HepG2 (cell line): ENCODE measurements around the gene AP2S1. TPM values are rescaled to one million over a fixed set of nuclear protein-coding genes. Genes with fewer than 3 reads are reported as not detected.

Experiments
- ATAC-seq: fragments of 200-7000 bp; cut with Tn5 transposase; 3 replicates; pipeline ENCODE4 v1.9.1; 2020; ENCODE audit warnings: mild to moderate bottlenecking, moderate library complexity
- BruUV-seq: library from RNA; stranded (reverse); fragments of 400-500 nt; replicated peaks from 2 replicates; lab custom pipeline; 2021; lab: Mats Ljungman, UMichigan
- CTCF ChIA-PET: fragments of 300-600 bp; formaldehyde crosslinking; extraction: SDS; loops from one replicate; lab custom pipeline; 2021; ENCODE audit warnings: low total read pairs, inconsistent platforms, low intra/inter-chr PET ratio; lab: Yijun Ruan, JAX
- POLR2A ChIA-PET: fragments of 350-600 bp; sonication (Branson Sonifier 250); formaldehyde crosslinking; loops from one replicate; lab custom pipeline; 2020; ENCODE audit warnings: antibody characterized with exemption, inconsistent platforms; lab: Yijun Ruan, JAX
- DNase-seq: peaks from one replicate; pipeline ENCODE4 v3.0.0-alpha.2; 2015; ENCODE audit warnings: low spot score
- FAIRE-seq: peaks from 3 replicates; lab custom pipeline; 2011; peaks lifted over from hg19 to GRCh38; lab: Jason Lieb, UNC
- H2AFZ ChIP-seq: one replicate; pipeline ENCODE4 v1.6.1; 2011; ENCODE audit warnings: low read length, inconsistent platforms
- H3K27ac ChIP-seq: fragments of 300-600 bp; 3 replicates; pipeline ENCODE4 v1.8.0; 2011; ENCODE audit warnings: mixed run types, mild to moderate bottlenecking, mixed read lengths, low read length, inconsistent platforms; ENCODE audit not compliant: insufficient read depth; ENCODE audit errors: extremely low read length
- H3K27me3 ChIP-seq, 2 experiments: fragments of 200-600 bp in 1 of 2; 2 replicates in 1 of 2; 3 replicates in 1 of 2; pipeline versions ENCODE4 v1.6.0 to v1.8.0; 2011; ENCODE audit warnings: low read length in 2 of 2, mild to moderate bottlenecking in 2 of 2, moderate library complexity in 2 of 2, inconsistent platforms in 1 of 2; ENCODE audit not compliant: insufficient read depth in 2 of 2, control insufficient read depth in 1 of 2
- H3K36me3 ChIP-seq, 2 experiments: fragments of 200-600 bp in 1 of 2; replicated peaks in 1 of 2; 2 replicates in 1 of 2; 3 replicates in 1 of 2; pipeline versions ENCODE4 v1.5.1 to v1.8.0; 2011; ENCODE audit warnings: low read length in 2 of 2, inconsistent platforms in 1 of 2; ENCODE audit not compliant: insufficient read depth in 2 of 2, control insufficient read depth in 1 of 2
- H3K4me1 ChIP-seq: 2 replicates; pipeline ENCODE4 v1.5.1; 2012; ENCODE audit warnings: low read length, inconsistent platforms; ENCODE audit not compliant: insufficient read depth
- H3K4me2 ChIP-seq: 2 replicates; pipeline ENCODE4 v1.6.0; 2011; ENCODE audit warnings: low read depth, low read length, inconsistent platforms
- H3K4me3 ChIP-seq, 3 experiments: fragments of 200-600 bp in 1 of 3; sonication (generic), shearing (Covaris generic) in 1 of 3; replicated peaks in 1 of 3; 2 replicates each; pipeline ENCODE4 v1.5.1; 2011 to 2016; ENCODE audit warnings: low read length in 3 of 3, inconsistent platforms in 2 of 3, low read depth in 2 of 3, mild to moderate bottlenecking in 2 of 3, control low read depth in 1 of 3, mixed read lengths in 1 of 3; ENCODE audit not compliant: insufficient read depth in 1 of 3
- H3K79me2 ChIP-seq: one replicate; pipeline ENCODE4 v1.6.1; 2011; ENCODE audit warnings: low read length, inconsistent platforms; ENCODE audit not compliant: insufficient read depth
- H3K9ac ChIP-seq: 2 replicates; pipeline ENCODE4 v1.6.0; 2011; ENCODE audit warnings: mild to moderate bottlenecking, low read depth, low read length, inconsistent platforms; ENCODE audit not compliant: insufficient read depth
- H3K9me3 ChIP-seq: 2 replicates; pipeline ENCODE4 v1.5.1; 2012; ENCODE audit warnings: mild to moderate bottlenecking, low read length
- H4K20me1 ChIP-seq: 2 replicates; pipeline ENCODE4 v1.6.0; 2011; ENCODE audit warnings: inconsistent platforms, mild to moderate bottlenecking, low read length, moderate library complexity; ENCODE audit not compliant: insufficient read depth
- ARID5B ChIP-seq: IDR thresholded peaks from 2 replicates; pipeline ENCODE4 v1.4.0; 2020; ENCODE audit warnings: mild to moderate bottlenecking, missing genetic modification reagents
- BORCS8-MEF2B ChIP-seq: sonication (generic); formaldehyde crosslinking; IDR thresholded peaks from 2 replicates; pipeline ENCODE4 v1.8.0; 2022; ENCODE audit warnings: mild to moderate bottlenecking, missing genetic modification reagents
- HOXA5 ChIP-seq: sonication (generic); formaldehyde crosslinking; IDR thresholded peaks from 2 replicates; pipeline ENCODE4 v1.4.0; 2020; ENCODE audit warnings: missing genetic modification reagents
- RARA ChIP-seq: IDR thresholded peaks from 2 replicates; pipeline ENCODE4 v1.6.1; 2016; ENCODE audit warnings: missing genetic modification reagents, missing compliant biosample characterization
- RXRB ChIP-seq: IDR thresholded peaks from 2 replicates; pipeline ENCODE4 v1.6.1; 2016; ENCODE audit warnings: borderline replicate concordance, missing genetic modification reagents, missing compliant biosample characterization
- TOE1 ChIP-seq: sonication (generic); formaldehyde crosslinking; IDR thresholded peaks from 2 replicates; pipeline ENCODE4 v1.4.0; 2020; ENCODE audit warnings: mild to moderate bottlenecking, missing genetic modification reagents
- ZNF572 ChIP-seq: sonication (generic); formaldehyde crosslinking; IDR thresholded peaks from 2 replicates; pipeline ENCODE4 v1.5.1; 2020; ENCODE audit warnings: mild to moderate bottlenecking, missing genetic modification reagents
- ZNF577 ChIP-seq: sonication (generic); formaldehyde crosslinking; IDR thresholded peaks from 2 replicates; pipeline ENCODE4 v1.4.0; 2020; ENCODE audit warnings: mild to moderate bottlenecking, low read depth, missing genetic modification reagents, borderline replicate concordance
- ZNF619 ChIP-seq: sonication (generic); formaldehyde crosslinking; IDR thresholded peaks from 2 replicates; pipeline ENCODE4 v1.4.0; 2020; ENCODE audit warnings: mild to moderate bottlenecking, missing genetic modification reagents
- ZNF652 ChIP-seq: IDR thresholded peaks from 2 replicates; pipeline ENCODE4 v1.6.1; 2016; ENCODE audit warnings: low read depth, borderline replicate concordance
- WGBS: methylation state at CpG from one replicate; pipeline ENCODE4 v1.1.6; 2017; ENCODE audit warnings: low lambda C conversion rate; 5-methylcytosine and 5-hydroxymethylcytosine counted together
- in situ Hi-C: cut with HindIII; loops from 2 replicates; pipeline ENCODE4 v1.10.0; 2017; ENCODE audit warnings: low pct_unique_long_range_greater_than_20kb; ENCODE audit not compliant: extremely low pct_ligation_motif_present
- intact Hi-C: fragments of 100-400 bp; cut with micrococcal nuclease; formaldehyde crosslinking; loops from one replicate; pipeline ENCODE4 v1.10.0; 2022; ENCODE audit not compliant: unreplicated experiment
- polyA plus RNA-seq, 8 experiments: library from polyadenylated mRNA; depleted of rRNA in 3 of 8; stranded (reverse) in 7 of 8; unstranded in 1 of 8; fragments of >200 nt; fragmentation: Illumina TruSeq in 4 of 8; extraction: Trizol in 4 of 8; gene quantifications; 2 replicates each; pipeline versions ENCODE4 v1.2.1 to v1.2.3, GENCODE V29; 2011 to 2016; ENCODE audit warnings: low read depth in 4 of 8, missing spikeins in 1 of 8, mixed read lengths in 1 of 8; ENCODE audit not compliant: insufficient read depth in 1 of 8
- total RNA-seq, 5 experiments: library from RNA; depleted of rRNA; stranded (reverse); fragments of >200 nt; fragmentation: Illumina TruSeq; extraction: Trizol; gene quantifications; 2 replicates each; pipeline ENCODE4 v1.2.3, GENCODE V29; 2016; ENCODE audit warnings: low read depth in 1 of 5
- TF ChIP-seq, protein P1 (sequence below): sonication (generic); formaldehyde crosslinking; IDR thresholded peaks from 2 replicates; pipeline ENCODE4 v1.8.0; 2023; ENCODE audit warnings: mild to moderate bottlenecking, missing genetic modification reagents
- TF ChIP-seq, protein P2 (sequence below), 2 experiments: sonication (generic) in 1 of 2; formaldehyde crosslinking in 1 of 2; IDR thresholded peaks; 2 replicates each; pipeline versions ENCODE4 v1.4.0 to v1.6.1; 2018 to 2020; ENCODE audit warnings: missing genetic modification reagents in 2 of 2, borderline replicate concordance in 1 of 2, low read depth in 1 of 2, mild to moderate bottlenecking in 1 of 2, missing biosample characterization in 1 of 2
- TF ChIP-seq, protein P3 (sequence below): sonication (generic); formaldehyde crosslinking; IDR thresholded peaks from 2 replicates; pipeline ENCODE4 v1.4.0; 2020; ENCODE audit warnings: mild to moderate bottlenecking, missing genetic modification reagents

Gene AP2S1
- total and polyA plus RNA-seq, 2 of the 13 experiments (the other 11 are each of a cell fraction or from before 2014, with no cell fraction given), result 45.2 to 86.1 TPM

DNA sequence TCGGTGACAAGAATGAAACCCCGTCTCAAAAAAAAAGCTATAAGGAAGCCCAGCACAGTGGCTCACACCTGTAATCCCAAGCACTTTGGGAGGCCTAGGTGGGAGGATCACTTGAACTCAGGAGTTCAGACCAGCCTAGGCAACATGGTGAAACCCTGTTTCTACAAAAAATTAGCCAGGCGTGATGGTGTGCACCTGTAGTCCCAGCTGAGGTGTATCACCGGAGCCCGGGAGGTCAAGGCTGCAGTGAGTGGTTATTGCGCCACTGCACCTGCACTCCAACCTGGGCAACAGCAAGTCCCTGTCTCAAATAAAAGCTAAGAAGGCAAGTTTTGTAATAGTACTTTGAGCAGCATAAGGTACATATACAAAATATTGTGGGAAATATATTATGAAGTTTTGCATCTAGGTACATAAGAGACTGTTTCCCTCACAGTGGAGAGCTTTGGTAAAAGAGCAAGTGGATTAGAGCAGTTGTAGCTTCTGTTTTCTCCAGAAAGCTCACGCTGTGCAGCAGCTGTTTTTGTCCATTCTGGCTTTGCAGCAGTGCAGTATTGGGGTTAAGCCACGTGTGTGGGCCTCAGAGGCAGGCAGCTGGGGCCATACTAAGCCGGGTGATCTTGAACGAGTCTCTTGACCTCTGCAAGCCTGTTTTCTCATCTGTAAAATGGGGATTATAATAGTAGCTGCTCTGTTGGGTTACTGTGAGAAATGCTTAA is 45.6 kb upstream of the AP2S1 start:
- Histone ChIP-seq H3K9me3 (no peaks in the 10 kb centered on the region), H3K27ac (peak overlapping the region; percentile 49), H3K36me3 (peaks cover 0 to 10% of the 10 kb centered on the region in 2 experiments; a peak in 1 of 5 replicates), H3K9ac (no peak overlapping the region), H3K4me1 (peaks cover 65% of the 10 kb centered on the region), H3K79me2 (peaks cover 91% of the 10 kb centered on the region), H3K4me2 (no peak overlapping the region), H3K4me3 (no peak overlapping the region), H4K20me1 (peaks cover 13% of the 10 kb centered on the region), H2AFZ (no peak overlapping the region), H3K27me3 (no peaks in the 10 kb centered on the region)
- no peak for FAIRE-seq
- POLR2A ChIA-PET, result interaction anchor here (0.8 to 1.5 kb wide), 4 partner anchors 29 to 89 kb away, joined by 3 to 5 read pairs (median 4); no protein-coding TSS in a partner anchor
- CTCF ChIA-PET, result no interaction called here
- intact Hi-C loops, result no loop called here
- 69% methylated on average over 10 of the region's 10 CpGs for WGBS
- no peak for DNase-seq
- peak; percentile 52 for ATAC-seq
- in situ Hi-C loops, result no loop called here
- BruUV-seq, result no TSS peak
- TF ChIP-seq RXRB (CRISPR knock-in tag) (peak; percentile 43; the same call in 1 of the 2 replicates), TOE1 (no peak), ZNF572 (no peak), ARID5B (CRISPR knock-in tag) (peak; percentile 49), ZNF577 (CRISPR knock-in tag) (no peak), HOXA5 (CRISPR knock-in tag) (no peak), BORCS8-MEF2B (CRISPR knock-in tag) (no peak), RARA (peak; percentile 76), ZNF619 (CRISPR knock-in tag) (no peak), ZNF652 (no peak)
- TF ChIP-seq, protein P1, sequence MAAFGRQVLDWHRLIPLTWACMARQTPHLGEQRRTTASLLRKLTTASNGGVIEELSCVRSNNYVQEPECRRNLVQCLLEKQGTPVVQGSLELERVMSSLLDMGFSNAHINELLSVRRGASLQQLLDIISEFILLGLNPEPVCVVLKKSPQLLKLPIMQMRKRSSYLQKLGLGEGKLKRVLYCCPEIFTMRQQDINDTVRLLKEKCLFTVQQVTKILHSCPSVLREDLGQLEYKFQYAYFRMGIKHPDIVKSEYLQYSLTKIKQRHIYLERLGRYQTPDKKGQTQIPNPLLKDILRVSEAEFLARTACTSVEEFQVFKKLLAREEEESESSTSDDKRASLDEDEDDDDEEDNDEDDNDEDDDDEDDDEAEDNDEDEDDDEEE (CRISPR knock-in tag), result no peak
- TF ChIP-seq, protein P2, sequence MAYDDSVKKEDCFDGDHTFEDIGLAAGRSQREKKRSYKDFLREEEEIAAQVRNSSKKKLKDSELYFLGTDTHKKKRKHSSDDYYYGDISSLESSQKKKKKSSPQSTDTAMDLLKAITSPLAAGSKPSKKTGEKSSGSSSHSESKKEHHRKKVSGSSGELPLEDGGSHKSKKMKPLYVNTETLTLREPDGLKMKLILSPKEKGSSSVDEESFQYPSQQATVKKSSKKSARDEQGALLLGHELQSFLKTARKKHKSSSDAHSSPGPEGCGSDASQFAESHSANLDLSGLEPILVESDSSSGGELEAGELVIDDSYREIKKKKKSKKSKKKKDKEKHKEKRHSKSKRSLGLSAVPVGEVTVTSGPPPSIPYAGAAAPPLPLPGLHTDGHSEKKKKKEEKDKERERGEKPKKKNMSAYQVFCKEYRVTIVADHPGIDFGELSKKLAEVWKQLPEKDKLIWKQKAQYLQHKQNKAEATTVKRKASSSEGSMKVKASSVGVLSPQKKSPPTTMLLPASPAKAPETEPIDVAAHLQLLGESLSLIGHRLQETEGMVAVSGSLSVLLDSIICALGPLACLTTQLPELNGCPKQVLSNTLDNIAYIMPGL (CRISPR knock-in tag; IDR thresholded peaks at IDR 0.05; ENCODE audit: borderline replicate concordance in 1 of 2, low read depth in 1 of 2), result no peak
- TF ChIP-seq, protein P3, sequence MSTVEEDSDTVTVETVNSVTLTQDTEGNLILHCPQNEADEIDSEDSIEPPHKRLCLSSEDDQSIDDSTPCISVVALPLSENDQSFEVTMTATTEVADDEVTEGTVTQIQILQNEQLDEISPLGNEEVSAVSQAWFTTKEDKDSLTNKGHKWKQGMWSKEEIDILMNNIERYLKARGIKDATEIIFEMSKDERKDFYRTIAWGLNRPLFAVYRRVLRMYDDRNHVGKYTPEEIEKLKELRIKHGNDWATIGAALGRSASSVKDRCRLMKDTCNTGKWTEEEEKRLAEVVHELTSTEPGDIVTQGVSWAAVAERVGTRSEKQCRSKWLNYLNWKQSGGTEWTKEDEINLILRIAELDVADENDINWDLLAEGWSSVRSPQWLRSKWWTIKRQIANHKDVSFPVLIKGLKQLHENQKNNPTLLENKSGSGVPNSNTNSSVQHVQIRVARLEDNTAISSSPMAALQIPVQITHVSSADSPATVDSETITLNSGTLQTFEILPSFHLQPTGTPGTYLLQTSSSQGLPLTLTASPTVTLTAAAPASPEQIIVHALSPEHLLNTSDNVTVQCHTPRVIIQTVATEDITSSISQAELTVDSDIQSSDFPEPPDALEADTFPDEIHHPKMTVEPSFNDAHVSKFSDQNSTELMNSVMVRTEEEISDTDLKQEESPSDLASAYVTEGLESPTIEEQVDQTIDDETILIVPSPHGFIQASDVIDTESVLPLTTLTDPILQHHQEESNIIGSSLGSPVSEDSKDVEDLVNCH (CRISPR knock-in tag), result no peak
